Measurements from ENCODE around the gene PRSS1.

PRSS1 gene

GRCh38 chr7:142795339-142795863 lies 46.1 kb downstream of the PRSS1 start:
- DNase-seq, result peak; percentile 70

GRCh38 chr7:142796001-142796500 lies 46.8 kb downstream of the PRSS1 start:
- no peak for DNase-seq

DNA sequence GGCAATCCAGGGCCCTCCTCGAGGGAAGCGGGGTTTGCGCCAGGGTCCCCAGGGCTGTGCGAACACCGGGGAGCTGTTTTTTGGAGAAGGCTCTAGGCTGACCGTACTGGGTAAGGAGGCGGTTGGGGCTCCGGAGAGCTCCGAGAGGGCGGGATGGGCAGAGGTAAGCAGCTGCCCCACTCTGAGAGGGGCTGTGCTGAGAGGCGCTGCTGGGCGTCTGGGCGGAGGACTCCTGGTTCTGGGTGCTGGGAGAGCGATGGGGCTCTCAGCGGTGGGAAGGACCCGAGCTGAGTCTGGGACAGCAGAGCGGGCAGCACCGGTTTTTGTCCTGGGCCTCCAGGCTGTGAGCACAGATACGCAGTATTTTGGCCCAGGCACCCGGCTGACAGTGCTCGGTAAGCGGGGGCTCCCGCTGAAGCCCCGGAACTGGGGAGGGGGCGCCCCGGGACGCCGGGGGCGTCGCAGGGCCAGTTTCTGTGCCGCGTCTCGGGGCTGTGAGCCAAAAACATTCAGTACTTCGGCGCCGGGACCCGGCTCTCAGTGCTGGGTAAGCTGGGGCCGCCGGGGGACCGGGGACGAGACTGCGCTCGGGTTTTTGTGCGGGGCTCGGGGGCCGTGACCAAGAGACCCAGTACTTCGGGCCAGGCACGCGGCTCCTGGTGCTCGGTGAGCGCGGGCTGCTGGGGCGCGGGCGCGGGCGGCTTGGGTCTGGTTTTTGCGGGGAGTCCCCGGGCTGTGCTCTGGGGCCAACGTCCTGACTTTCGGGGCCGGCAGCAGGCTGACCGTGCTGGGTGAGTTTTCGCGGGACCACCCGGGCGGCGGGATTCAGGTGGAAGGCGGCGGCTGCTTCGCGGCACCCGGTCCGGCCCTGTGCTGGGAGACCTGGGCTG lies 47.5 kb downstream of the PRSS1 start:
- DNase-seq, result peak; percentile 30

DNA sequence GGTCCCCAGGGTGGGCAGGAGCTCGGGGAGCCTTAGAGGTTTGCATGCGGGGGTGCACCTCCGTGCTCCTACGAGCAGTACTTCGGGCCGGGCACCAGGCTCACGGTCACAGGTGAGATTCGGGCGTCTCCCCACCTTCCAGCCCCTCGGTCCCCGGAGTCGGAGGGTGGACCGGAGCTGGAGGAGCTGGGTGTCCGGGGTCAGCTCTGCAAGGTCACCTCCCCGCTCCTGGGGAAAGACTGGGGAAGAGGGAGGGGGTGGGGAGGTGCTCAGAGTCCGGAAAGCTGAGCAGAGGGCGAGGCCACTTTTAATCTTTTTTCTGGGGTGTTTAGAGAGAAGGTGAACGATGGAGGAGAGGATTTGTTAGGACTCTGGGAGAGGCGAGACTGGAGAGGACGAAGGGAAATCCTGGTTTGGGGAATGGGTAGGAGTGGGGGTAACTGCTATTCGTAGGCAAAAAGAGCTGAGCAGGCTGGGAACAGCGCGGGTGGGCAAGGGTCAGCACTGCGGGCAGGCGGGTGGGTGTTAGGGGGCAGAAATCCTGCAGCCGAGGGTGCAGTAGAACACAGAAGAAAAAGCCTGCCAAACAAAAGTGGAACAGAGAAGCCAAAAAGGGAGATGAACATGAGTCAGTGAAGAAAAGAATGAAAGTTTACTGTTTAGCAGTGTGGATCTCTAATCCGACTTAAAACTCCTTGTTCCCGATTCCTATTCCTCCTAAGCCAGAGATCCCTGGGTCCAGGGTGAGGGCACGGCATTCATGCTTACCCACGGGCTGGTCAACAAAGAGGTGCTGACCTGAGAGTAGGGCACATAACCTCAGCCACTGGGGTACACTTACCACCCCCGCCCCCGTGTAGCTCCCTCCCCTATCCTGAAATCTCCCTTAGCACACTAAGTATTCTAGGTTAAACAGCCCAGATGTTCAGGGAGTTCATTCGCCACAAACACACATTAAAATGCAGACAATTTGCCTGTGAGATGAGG lies 48.4 kb downstream of the PRSS1 start:
- peak; percentile 59 for DNase-seq

DNA sequence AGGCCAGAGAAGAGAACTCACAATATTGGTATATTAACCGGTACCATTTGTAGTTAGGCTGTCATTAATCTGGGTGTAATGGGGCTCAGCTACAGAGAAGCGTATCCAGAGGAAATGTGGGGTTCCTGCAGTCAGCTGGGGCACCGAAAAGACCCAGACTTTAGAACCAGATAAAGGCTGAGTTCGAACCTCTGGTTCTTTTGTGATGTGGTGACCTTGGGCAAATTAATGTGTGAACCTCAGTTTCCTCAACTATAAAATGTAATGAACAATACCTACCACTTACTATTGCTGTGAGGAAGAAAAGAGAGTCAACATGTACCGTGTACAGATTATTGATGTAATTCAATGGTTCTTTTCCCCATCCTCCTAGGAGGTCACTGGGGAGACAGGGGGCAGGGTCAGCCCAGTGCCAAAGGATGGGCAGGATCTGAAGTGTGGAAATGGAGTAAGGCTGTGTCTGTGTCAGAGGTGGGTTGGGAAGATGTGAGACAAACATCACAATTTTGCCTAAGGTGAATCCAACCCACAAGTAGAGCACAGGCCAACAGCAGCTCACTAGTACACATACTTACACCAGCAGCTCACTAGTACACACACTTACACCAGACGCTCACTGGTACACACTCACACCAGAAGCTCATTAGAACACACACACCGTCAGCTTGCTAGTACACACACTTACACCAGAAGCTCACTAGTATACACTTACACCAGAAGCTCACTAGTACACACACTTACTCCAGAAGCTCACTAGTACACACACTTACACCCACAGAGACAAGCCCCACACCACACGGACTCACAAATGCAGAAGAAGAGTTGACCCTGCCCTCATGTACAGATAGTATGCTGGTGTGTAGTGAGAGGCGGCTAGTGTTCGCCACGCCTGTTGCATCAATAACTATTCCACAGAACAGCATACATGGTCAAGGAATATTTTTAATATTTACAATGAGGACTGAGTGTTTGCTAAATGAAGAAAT lies 49.5 kb downstream of the PRSS1 start:
- DNase-seq, result peak; percentile 58

- no peak for DNase-seq
Observed at GRCh38 chr7:142799437-142799835, 50.2 kb downstream of the PRSS1 start.

GRCh38 chr7:142800088-142800487 lies 50.8 kb downstream of the PRSS1 start:
- no peak for DNase-seq

GRCh38 chr7:142800699-142801260 lies 51.5 kb downstream of the PRSS1 start:
- no peak for DNase-seq

DNA sequence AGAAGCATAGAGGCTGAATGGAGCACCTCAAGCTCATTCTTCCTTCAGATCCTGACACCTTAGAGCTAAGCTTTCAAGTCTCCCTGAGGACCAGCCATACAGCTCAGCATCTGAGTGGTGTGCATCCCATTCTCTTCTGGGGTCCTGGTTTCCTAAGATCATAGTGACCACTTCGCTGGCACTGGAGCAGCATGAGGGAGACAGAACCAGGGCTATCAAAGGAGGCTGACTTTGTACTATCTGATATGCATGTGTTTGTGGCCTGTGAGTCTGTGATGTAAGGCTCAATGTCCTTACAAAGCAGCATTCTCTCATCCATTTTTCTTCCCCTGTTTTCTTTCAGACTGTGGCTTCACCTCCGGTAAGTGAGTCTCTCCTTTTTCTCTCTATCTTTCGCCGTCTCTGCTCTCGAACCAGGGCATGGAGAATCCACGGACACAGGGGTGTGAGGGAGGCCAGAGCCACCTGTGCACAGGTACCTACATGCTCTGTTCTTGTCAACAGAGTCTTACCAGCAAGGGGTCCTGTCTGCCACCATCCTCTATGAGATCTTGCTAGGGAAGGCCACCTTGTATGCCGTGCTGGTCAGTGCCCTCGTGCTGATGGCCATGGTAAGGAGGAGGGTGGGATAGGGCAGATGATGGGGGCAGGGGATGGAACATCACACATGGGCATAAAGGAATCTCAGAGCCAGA lies 52.5 kb downstream of the PRSS1 start:
- DNase-seq, result no peak

DNA sequence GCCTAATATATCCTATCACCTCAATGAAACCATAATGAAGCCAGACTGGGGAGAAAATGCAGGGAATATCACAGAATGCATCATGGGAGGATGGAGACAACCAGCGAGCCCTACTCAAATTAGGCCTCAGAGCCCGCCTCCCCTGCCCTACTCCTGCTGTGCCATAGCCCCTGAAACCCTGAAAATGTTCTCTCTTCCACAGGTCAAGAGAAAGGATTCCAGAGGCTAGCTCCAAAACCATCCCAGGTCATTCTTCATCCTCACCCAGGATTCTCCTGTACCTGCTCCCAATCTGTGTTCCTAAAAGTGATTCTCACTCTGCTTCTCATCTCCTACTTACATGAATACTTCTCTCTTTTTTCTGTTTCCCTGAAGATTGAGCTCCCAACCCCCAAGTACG lies 53.0 kb downstream of the PRSS1 start:
- no peak for DNase-seq
